Measurements from ENCODE around the gene SMG6. TPM values are rescaled to one million over a fixed set of nuclear protein-coding genes. Genes with fewer than 3 reads are reported as not detected.

SMG6 gene
- total and polyA plus RNA-seq, 2 of the 13 experiments (the other 11 are each of a cell fraction or from before 2014, with no cell fraction given): 4.6 to 14.6 TPM

DNA sequence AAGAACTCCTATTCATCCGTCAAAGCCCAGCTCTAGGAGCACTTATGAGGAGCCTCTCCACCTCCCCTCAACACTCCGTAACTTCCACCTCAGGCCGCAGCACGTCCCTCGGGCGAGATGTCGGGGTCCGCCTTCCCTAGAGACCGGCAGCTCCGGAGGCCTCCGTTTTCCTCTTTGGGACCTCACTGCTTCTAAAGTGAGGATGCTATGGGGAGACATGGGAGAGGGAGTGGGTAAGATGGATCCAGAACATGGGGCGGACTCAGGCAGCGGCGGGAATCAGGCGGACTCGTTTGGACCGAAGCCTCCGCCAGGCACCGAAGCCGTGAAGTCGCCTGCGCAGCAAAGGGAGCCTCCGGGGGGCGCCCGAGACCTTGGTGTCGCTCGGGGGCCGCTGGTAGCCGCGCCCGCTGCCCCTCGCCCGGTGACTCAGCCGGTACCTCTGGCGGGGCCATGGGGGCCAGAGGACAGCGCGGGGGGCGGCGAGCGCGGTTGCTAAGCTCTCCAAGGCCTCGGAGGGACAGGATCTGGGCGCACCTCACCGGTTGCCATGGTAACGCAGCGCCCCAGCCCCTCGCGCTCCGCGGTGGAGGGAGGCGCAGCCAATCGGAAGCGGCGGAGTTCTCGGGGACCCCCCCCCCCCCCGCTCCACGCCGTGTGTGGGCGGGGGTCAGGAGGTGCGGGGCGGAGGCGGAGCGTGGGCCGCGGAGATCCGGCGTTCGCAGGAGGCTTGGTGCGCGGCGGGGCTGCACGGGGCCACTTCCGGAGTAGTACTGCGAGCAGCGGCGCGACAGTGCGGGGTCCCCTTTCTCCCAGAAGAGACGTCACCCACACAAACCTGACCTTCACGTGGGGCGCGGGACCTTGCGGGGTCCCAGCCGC is 250.0 kb downstream of the SMG6 start (continued):
- TF ChIP-seq, protein P1, sequence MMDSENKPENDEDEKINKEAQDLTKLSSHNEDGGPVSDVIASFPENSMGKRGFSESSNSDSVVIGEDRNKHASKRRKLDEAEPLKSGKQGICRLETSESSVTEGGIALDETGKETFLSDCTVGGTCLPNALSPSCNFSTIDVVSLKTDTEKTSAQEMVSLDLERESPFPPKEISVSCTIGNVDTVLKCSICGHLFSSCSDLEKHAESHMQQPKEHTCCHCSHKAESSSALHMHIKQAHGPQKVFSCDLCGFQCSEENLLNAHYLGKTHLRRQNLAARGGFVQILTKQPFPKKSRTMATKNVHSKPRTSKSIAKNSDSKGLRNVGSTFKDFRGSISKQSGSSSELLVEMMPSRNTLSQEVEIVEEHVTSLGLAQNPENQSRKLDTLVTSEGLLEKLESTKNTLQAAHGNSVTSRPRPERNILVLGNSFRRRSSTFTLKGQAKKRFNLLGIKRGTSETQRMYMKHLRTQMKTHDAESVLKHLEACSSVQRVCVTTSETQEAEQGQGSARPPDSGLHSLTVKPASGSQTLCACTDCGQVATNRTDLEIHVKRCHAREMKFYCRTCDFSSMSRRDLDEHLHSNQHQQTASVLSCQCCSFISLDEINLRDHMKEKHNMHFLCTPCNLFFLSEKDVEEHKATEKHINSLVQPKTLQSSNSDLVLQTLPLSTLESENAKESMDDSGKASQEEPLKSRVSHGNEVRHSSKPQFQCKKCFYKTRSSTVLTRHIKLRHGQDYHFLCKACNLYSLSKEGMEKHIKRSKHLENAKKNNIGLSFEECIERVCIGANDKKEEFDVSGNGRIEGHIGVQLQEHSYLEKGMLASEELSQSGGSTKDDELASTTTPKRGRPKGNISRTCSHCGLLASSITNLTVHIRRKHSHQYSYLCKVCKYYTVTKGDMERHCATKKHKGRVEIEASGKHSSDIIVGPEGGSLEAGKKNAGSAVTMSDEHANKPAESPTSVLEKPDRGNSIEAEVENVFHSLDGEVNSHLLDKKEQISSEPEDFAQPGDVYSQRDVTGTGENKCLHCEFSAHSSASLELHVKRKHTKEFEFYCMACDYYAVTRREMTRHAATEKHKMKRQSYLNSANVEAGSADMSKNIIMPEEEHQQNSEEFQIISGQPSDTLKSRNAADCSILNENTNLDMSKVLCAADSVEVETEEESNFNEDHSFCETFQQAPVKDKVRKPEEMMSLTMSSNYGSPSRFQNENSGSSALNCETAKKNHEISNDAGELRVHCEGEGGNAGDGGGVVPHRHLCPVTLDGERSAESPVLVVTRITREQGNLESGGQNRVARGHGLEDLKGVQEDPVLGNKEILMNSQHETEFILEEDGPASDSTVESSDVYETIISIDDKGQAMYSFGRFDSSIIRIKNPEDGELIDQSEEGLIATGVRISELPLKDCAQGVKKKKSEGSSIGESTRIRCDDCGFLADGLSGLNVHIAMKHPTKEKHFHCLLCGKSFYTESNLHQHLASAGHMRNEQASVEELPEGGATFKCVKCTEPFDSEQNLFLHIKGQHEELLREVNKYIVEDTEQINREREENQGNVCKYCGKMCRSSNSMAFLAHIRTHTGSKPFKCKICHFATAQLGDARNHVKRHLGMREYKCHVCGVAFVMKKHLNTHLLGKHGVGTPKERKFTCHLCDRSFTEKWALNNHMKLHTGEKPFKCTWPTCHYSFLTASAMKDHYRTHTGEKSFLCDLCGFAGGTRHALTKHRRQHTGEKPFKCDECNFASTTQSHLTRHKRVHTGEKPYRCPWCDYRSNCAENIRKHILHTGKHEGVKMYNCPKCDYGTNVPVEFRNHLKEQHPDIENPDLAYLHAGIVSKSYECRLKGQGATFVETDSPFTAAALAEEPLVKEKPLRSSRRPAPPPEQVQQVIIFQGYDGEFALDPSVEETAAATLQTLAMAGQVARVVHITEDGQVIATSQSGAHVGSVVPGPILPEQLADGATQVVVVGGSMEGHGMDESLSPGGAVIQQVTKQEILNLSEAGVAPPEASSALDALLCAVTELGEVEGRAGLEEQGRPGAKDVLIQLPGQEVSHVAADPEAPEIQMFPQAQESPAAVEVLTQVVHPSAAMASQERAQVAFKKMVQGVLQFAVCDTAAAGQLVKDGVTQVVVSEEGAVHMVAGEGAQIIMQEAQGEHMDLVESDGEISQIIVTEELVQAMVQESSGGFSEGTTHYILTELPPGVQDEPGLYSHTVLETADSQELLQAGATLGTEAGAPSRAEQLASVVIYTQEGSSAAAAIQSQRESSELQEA (CRISPR knock-in tag; IDR thresholded peaks at IDR 0.05; ENCODE audit: not compliant biosample characterization): no peak
- 0 out of 2 replicates have a peak, but pooled peaks have one; percentile 36 for TF ChIP-seq EZH2 (conservative IDR thresholded peaks at IDR 0.05; ENCODE audit: low read depth, low read length)
- no peak; the same call in 1 of the 2 replicates for TF ChIP-seq ZSCAN20 (CRISPR knock-in tag; IDR thresholded peaks at IDR 0.05; ENCODE audit: borderline replicate concordance)
- 0 out of 2 replicates have a peak, but pooled peaks have one; percentile 51 for TF ChIP-seq TIGD3 (CRISPR knock-in tag; IDR thresholded peaks at IDR 0.05; ENCODE audit: borderline replicate concordance)
- TF ChIP-seq SPEN (CRISPR knock-in tag; IDR thresholded peaks at IDR 0.05; ENCODE audit: low read depth): peak; percentile 56; the same call in 1 of the 2 replicates
- TF ChIP-seq MAFK (conservative IDR thresholded peaks at IDR 0.05 in 1 of 2, IDR thresholded peaks at IDR 0.05 in 1 of 2; ENCODE audit: low read length in 2 of 2): no peak
- no peak for TF ChIP-seq ZNF724P (CRISPR knock-in tag; IDR thresholded peaks at IDR 0.05; ENCODE audit: borderline replicate concordance)
- peak; percentile 47; the same call in 1 of the 2 replicates for TF ChIP-seq ZNF788 (CRISPR knock-in tag; IDR thresholded peaks at IDR 0.05; ENCODE audit: borderline replicate concordance)
- TF ChIP-seq ZKSCAN5 (CRISPR knock-in tag; IDR thresholded peaks at IDR 0.05): no peak
- TF ChIP-seq CREB1 (IDR thresholded peaks at IDR 0.05): no peak
- no peak for TF ChIP-seq CREB1 (CRISPR knock-in tag; IDR thresholded peaks at IDR 0.05)
- TF ChIP-seq, protein P2, sequence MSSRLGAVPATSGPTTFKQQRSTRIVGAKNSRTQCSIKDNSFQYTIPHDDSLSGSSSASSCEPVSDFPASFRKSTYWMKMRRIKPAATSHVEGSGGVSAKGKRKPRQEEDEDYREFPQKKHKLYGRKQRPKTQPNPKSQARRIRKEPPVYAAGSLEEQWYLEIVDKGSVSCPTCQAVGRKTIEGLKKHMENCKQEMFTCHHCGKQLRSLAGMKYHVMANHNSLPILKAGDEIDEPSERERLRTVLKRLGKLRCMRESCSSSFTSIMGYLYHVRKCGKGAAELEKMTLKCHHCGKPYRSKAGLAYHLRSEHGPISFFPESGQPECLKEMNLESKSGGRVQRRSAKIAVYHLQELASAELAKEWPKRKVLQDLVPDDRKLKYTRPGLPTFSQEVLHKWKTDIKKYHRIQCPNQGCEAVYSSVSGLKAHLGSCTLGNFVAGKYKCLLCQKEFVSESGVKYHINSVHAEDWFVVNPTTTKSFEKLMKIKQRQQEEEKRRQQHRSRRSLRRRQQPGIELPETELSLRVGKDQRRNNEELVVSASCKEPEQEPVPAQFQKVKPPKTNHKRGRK (CRISPR knock-in tag; IDR thresholded peaks at IDR 0.05): no peak
- 0 out of 2 replicates have a peak, but pooled peaks have one; percentile 3 for TF ChIP-seq MTA1 (CRISPR knock-in tag; IDR thresholded peaks at IDR 0.05; ENCODE audit: borderline replicate concordance)
- no peak for TF ChIP-seq BRD4 (CRISPR knock-in tag; IDR thresholded peaks at IDR 0.05)
- no peak for TF ChIP-seq SETDB1 (CRISPR knock-in tag; IDR thresholded peaks at IDR 0.05; ENCODE audit: borderline replicate concordance)
- no peak for TF ChIP-seq ZNF550 (CRISPR knock-in tag; IDR thresholded peaks at IDR 0.05; ENCODE audit: borderline replicate concordance)

Measured in HepG2 (cell line).